Stomach (tissue), 4 donors: Measurements from ENCODE around the gene CSNK2A2.

ENCODE experiments used
- EP300 ChIP-seq: sonication (generic); formaldehyde crosslinking; IDR thresholded peaks from one replicate; pipeline ENCODE4 v1.6.1; 2017; ENCODE audit warnings: antibody characterized with exemption
- POLR2A ChIP-seq, 4 donors: fragments of 450-650 bp; IDR thresholded peaks; one replicate each; pipeline ENCODE4 v1.6.1; 2016; ENCODE audit warnings: antibody characterized with exemption in 4 of 4, control low read depth in 2 of 4, mild to moderate bottlenecking in 1 of 4, moderate library complexity in 1 of 4
- POLR2AphosphoS5 ChIP-seq, 3 donors: sonication (generic); formaldehyde crosslinking; IDR thresholded peaks; one replicate each; pipeline ENCODE4 v1.6.1; 2016; ENCODE audit warnings: antibody characterized with exemption in 3 of 3
- TF ChIP-seq, protein P1 (sequence below), 7 experiments: fragments of 450-650 bp in 4 of 7; fragments of 200-600 bp in 3 of 7; sonication (generic) in 3 of 7; IDR thresholded peaks; one replicate each; pipeline ENCODE4 v1.5.1; 2016 to 2019; ENCODE audit warnings: antibody characterized with exemption in 7 of 7, control low read depth in 2 of 7, mild to moderate bottlenecking in 1 of 7

DNA sequence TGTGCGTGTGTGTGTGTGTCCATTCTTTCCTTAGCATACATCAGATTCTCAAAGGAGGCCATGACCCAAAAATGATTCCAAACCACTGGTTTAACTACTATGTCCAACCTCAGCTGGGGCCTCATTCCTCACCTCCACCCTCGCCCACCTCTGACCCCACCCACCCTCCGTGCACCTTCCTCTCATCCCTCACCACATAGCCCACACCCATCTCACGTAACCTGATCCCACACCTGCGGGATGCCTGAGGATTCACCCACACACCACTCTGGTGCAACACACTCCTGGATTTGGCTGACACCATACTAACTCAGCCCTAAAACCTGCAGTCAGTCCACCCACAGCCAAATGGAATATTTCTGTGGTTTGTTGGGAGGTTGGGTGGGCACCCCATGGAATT, 3.3 kb upstream of the CSNK2A2 start:
- TF ChIP-seq, protein P1, sequence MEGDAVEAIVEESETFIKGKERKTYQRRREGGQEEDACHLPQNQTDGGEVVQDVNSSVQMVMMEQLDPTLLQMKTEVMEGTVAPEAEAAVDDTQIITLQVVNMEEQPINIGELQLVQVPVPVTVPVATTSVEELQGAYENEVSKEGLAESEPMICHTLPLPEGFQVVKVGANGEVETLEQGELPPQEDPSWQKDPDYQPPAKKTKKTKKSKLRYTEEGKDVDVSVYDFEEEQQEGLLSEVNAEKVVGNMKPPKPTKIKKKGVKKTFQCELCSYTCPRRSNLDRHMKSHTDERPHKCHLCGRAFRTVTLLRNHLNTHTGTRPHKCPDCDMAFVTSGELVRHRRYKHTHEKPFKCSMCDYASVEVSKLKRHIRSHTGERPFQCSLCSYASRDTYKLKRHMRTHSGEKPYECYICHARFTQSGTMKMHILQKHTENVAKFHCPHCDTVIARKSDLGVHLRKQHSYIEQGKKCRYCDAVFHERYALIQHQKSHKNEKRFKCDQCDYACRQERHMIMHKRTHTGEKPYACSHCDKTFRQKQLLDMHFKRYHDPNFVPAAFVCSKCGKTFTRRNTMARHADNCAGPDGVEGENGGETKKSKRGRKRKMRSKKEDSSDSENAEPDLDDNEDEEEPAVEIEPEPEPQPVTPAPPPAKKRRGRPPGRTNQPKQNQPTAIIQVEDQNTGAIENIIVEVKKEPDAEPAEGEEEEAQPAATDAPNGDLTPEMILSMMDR (IDR thresholded peaks at IDR 0.05) = no peak
- TF ChIP-seq POLR2AphosphoS5 (IDR thresholded peaks at IDR 0.05) (no peak), POLR2A (IDR thresholded peaks at IDR 0.05) (no peak), EP300 (no peak)
